Measurements from ENCODE around the gene SRRM5. TPM values are rescaled to one million over a fixed set of nuclear protein-coding genes. Genes with fewer than 3 reads are reported as not detected.

SRRM5 gene
- total and polyA plus RNA-seq, 2 of the 4 experiments (the other 2 are of a cell fraction), result 0.10 TPM; not detected in 1

DNA sequence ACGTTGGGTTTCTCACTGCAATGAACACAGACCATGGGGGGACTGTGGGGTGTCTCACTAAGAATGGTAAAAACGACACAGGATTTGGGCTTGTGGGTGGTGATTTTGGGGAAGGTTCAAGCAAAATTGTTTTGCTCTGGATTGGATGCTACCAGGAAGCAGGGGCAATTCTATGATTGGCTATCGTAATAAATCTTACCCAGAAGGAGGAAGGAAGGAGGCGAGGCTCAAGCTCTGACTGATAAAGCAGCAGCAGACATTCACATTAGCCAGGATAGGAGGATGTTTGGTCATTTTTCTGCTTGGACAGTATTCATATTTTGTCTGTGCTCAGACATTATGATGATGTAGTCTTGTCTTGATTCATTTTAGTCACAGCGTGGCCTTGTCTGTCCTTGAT, 14.0 kb upstream of the SRRM5 start:
- Histone ChIP-seq H4K5ac (ENCODE audit: low read depth, low read length) (no peak overlapping the region), H3K27ac (ENCODE audit: insufficient read depth, low read length) (no peak overlapping the region), H3K9ac (ENCODE audit: low read depth, low read length) (no peak overlapping the region), H3K18ac (ENCODE audit: low read depth, low read length) (no peak overlapping the region), H2BK20ac (ENCODE audit: low read depth, low read length) (no peak overlapping the region), H3K4me3 (ENCODE audit: insufficient read depth, low read depth, low read length) (no peak overlapping the region), H2BK120ac (ENCODE audit: low read depth, low read length) (no peak overlapping the region), H3K4me2 (ENCODE audit: low read depth, low read length) (peak overlapping the region; percentile 43; the same call in 1 of the 2 replicates), H4K8ac (ENCODE audit: low read depth in 2 of 2, low read length in 2 of 2) (no peak overlapping the region), H3K27me3 (ENCODE audit: control insufficient read depth, insufficient read depth, low read length) (no peaks in the 10 kb centered on the region), H3K56ac (ENCODE audit: extremely low read depth, insufficient read depth, low read length) (no peak overlapping the region), H3K4me1 (ENCODE audit: control insufficient read depth, insufficient read depth, low read length) (peaks cover 9% of the 10 kb centered on the region), H3K9me3 (ENCODE audit: control insufficient read depth, insufficient read depth, low read length) (no peaks in the 10 kb centered on the region), H3K36me3 (ENCODE audit: control insufficient read depth, insufficient read depth, low read length) (peaks cover 24% of the 10 kb centered on the region), H2BK5ac (ENCODE audit: low read depth, low read length, poor library complexity, severe bottlenecking) (no peak overlapping the region), H3K4ac (ENCODE audit: low read depth, low read length) (no peak overlapping the region), H3K79me1 (ENCODE audit: low read depth in 1 of 2, low read length in 2 of 2) (peaks cover 29 to 63% of the 10 kb centered on the region in 2 experiments; a peak in 3 of 4 replicates), H2BK15ac (ENCODE audit: low read depth, low read length) (no peak overlapping the region), H4K91ac (ENCODE audit: insufficient read depth, low read depth, low read length) (no peak overlapping the region), H3K23ac (ENCODE audit: low read depth, low read length) (no peak overlapping the region), H2AK9ac (replicated peaks; ENCODE audit: low read depth, low read length, poor library complexity) (peak overlapping the region; percentile 3), H4K20me1 (ENCODE audit: insufficient read depth, low read length) (no peaks in the 10 kb centered on the region), H3K14ac (replicated peaks; ENCODE audit: low read depth, low read length) (no peak overlapping the region), H2AFZ (replicated peaks; ENCODE audit: low read length, poor library complexity) (no peak overlapping the region), H2AK5ac (ENCODE audit: low read depth, low read length) (no peak overlapping the region), H3K9me1 (ENCODE audit: insufficient read depth, low read length) (no peaks in the 10 kb centered on the region)
- ChIA-PET CTCF (no interaction called here), POLR2A (ENCODE audit: unreplicated experiment) (no interaction called here)
- BruUV-seq (replicated peaks), result no TSS peak
- TF ChIP-seq RAD21 (IDR thresholded peaks at IDR 0.05; ENCODE audit: low read length) (no peak), RFX5 (IDR thresholded peaks at IDR 0.05; ENCODE audit: low read depth, low read length) (no peak), MXI1 (IDR thresholded peaks at IDR 0.05; ENCODE audit: borderline replicate concordance, low read depth, low read length) (no peak), FOS (IDR thresholded peaks at IDR 0.05; ENCODE audit: low read depth, low read length) (no peak), RCOR1 (IDR thresholded peaks at IDR 0.05; ENCODE audit: insufficient replicate concordance, low read length) (no peak), USF2 (IDR thresholded peaks at IDR 0.05; ENCODE audit: low read depth, low read length) (no peak), NFE2L2 (IDR thresholded peaks at IDR 0.05; ENCODE audit: low read depth, low read length) (no peak), CEBPB (IDR thresholded peaks at IDR 0.05; ENCODE audit: low read depth, low read length) (no peak), SMC3 (IDR thresholded peaks at IDR 0.05; ENCODE audit: low read depth, low read length) (no peak), CHD1 (IDR thresholded peaks at IDR 0.05; ENCODE audit: low read depth, low read length) (no peak)
- intact Hi-C loops (cut with micrococcal nuclease), result loop anchor here (1.0 to 2.0 kb wide), 2 partner anchors 55 to 187 kb away; no protein-coding TSS in a partner anchor
- in situ Hi-C loops (cut with MboI; ENCODE audit: low sequenced_read_pairs), result no loop called here
- no CpG with 5 or more reads among the region's 5 CpGs for WGBS, 2 experiments (ENCODE audit: extremely low coverage in 2 of 2, insufficient read length in 1 of 2)
- DNase-seq (no peak), ATAC-seq (ENCODE audit: low read depth) (no peak)
- dilution Hi-C loops (cut with HindIII; ENCODE audit: low sequenced_read_pairs, unreplicated experiment), result no loop called here
